Measurements from ENCODE around the gene TP53BP2.

- TF ChIP-seq CTCF (IDR thresholded peaks at IDR 0.05) (no peak), POLR2A (IDR thresholded peaks at IDR 0.05) (no peak)
These were observed 9.2 kb downstream of the TP53BP2 start for GRCh38 chr1:223836586-223836985.

Measured in uterus (tissue), 2 donors.